NCI-H2196 treated with DMSO at 0.1 percent for 48 hours (cell line): ENCODE data around the gene CD74.

Source experiments
- DNase-seq: peaks from one replicate; lab custom pipeline; 2025; ENCODE audit not compliant: unreplicated experiment; lab: John Stamatoyannopoulos, UW

The CD74 gene

DNA sequence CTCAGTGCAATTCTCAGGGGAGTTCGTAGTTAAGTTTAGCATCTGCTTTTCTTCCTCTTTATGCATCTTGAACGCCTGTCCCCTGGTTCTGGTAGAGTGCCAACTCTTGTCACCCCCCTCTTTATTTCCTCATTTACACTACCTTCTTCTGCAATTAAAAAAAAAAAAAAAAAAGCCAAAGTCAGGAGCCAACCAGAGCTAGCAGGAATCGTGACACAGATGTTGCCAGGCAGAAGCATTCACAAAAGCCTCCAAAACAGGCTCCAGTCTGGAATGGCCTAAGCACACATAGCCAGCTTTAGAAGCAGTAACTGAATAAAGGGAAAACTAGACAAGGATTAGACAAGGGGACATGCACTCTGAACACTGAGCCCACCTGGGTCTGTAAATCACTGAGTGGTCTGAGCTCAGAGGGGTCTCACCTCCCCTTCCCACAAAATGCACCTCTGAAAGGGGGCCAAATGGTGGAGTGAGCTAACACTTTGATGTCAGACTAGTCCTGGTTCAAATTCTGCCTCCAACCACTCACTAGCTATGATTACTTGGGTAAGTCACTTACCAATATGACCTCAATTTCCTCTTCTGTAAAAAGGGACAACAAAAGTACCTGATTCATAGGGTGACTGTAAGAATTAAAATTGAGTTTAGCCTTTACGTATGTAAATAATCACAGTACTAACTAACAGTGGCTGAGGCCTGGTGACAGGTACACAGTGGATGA, 2.0 kb downstream of the CD74 start:
- peak; percentile 67 for DNase-seq

DNA sequence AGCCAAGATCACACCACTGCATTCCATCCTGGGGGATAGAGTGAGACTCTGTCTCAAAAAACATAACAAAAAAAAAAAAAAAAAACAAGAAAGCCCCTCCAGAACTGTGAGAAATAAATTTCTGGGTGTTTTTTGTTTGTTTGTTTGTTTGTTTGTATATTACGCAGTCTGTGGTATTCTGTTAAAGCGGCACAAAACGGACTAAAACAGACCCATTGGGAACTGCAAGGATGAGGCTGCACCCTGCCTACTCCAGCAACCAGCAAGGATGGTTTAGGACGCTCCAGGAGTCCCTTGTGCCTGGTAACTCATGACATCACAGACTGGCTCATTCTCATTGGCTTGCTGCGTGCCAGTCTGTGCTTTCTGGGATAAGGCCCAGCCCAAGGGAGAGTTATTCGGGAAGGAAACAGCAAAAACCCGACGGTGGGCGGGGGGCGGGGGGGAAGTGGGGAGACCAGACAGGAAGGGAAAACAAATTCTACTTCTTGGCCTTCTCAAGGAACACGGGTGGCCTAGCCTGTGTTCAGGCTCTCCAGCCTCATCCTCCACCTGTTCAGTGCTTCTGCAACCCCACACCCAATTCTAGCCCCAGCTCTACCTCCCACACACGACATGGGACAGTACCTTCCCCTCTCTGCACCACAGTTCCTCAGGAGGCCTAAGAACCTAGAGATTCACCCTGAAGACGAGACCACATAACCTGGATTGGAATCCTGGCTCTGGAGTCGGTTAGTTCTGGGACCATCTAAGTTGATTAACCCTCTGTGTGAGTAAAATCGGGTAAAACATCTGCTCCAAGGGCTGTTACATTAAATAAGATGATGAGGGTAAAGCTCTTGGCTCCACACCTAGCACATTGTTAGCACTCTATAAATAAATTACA, 2.8 kb downstream of the CD74 start:
- peak; percentile 76 for DNase-seq

GRCh38 chr5:150408231-150408943, 4.3 kb downstream of the CD74 start:
- no peak for DNase-seq

GRCh38 chr5:150407096-150407720, 5.5 kb downstream of the CD74 start:
- DNase-seq: no peak

DNA sequence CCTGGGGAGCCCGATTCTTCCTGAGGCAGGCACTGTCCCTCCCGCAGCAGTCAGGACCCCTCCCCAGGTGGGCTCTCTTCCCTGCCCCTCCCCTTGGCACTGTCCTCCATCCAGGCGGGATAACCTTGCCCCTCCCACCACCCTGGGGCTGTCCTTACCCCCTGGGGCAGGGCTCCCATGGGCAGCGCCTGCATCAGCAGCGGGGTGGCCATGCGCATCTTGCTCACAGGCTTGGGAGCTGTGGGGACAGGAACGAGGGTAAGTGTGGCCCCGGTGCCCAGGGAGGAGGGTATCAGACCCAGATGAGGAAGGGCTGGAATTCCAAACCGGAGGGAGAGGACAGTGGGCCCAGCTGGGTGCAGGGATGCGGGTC, 6.0 kb downstream of the CD74 start:
- DNase-seq: no peak

DNA sequence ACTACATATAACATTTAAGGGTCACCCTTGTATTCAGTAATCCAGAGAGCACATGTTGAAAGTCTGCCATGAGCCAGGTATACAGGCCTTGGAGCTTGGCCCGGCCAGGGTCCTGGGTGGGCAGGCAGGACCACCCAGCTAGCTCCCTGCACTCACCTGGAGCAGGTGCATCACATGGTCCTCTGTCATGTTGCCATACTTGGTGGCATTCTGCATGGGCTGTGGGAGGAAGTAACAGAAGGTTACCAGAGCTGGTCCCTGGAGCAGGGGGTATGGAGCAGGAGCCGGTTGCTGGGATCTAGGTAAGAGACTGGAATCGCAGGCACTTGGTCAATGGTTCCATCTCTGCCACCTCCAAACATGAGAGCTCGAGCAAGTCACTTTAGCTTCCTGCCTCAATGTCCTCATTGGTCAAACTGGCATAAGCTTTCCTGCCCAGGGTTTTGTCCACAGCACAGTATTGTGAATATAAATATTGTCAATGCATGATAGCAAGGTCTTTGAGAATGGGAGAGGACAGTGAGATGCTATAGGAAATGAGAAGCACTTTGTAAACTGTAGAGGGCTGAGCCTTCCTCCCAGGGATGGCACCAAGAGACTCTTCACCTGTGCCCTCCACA, 6.5 kb downstream of the CD74 start:
- no peak for DNase-seq

DNA sequence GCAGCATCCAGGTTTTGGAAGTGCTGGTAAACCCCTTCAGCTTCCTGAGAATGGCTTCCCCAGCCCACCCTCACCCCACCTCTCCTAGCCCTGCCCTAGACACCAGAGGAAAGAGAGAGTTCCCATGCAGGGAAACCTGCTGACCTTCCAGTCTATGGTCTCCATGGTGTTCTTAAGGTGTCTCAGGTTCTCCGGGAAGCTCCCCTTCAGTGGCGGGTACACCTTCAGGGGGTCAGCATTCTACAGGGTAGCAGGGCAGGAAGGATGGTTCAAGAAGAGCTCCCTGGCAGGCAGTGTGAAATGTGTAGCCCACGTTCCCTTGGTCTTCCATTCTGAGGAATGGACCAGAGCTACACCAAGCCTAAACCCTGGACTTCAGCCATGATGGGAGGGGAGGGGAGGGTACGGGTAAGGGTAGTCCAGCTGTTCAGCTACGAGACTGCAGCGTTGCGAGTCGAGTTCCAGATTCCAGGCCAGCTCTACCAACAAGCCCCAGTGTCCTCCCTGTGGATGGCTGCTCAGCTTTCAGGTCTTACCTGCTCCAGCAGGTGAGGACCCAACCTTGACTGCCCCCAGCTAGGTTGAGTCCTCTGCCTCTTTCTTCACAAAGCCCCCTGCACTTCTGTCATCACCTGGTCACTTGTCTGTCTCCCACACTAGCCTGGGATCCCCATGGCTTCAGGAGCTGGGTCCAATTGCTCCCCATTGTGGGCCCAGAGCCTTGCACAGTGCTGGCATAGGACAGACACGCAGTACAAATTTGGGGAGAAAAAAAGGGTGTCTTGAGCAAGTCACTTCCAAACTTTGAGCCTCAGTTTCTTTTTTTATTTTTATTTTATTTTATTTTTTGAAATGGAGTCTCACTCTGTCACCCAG, 7.5 kb downstream of the CD74 start:
- DNase-seq: no peak

- DNase-seq: no peak
These were observed 8.2 kb downstream of the CD74 start for GRCh38 chr5:150404535-150404934.

DNA sequence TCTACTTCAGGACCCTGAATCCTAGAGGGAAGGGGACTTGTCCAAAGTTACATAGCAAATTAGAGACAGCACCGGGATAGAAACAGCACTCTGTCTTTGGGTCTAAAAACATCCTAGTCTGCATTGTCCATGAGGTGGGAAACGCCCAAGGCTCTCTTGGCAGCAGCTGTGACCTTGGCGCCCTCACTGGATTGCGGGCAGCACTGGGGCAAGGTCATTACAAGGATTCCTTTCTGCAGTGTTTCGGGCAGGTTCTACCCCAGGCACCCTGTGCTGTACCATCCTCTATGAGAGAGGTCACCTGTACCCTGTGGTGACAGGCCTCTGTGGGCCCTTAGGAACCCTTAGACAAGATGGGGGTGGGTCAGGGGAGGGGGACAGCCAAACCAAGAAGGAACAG, 8.6 kb downstream of the CD74 start:
- DNase-seq: no peak

GRCh38 chr5:150402901-150403342, 9.8 kb downstream of the CD74 start:
- no peak for DNase-seq

DNA sequence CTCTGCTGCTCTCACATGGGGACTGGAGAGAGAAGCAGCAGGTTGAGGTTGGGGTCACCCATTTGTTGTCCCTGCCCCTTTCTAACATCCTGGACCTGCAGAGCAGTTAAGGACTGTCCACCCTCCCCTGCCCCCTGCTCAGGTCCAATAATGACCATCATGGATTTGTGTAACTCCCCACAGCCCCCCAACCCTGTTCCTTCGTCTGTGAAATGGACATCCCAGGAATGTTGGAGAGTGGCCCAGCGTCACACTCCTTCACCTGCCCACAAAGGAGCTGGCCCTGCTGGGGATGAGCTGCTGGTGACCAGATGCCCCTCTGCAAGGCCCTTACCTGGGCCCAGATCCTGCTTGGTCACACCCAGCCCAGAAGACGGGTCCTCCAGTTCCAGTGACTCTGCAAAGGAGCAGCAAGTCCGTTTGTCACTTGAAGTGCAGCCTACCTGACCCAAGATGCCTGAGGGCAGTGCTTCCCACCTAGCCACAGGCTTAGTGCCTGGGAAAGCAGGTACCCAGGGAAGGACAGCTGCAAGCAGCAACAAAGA, 10.4 kb downstream of the CD74 start:
- DNase-seq: no peak

DNA sequence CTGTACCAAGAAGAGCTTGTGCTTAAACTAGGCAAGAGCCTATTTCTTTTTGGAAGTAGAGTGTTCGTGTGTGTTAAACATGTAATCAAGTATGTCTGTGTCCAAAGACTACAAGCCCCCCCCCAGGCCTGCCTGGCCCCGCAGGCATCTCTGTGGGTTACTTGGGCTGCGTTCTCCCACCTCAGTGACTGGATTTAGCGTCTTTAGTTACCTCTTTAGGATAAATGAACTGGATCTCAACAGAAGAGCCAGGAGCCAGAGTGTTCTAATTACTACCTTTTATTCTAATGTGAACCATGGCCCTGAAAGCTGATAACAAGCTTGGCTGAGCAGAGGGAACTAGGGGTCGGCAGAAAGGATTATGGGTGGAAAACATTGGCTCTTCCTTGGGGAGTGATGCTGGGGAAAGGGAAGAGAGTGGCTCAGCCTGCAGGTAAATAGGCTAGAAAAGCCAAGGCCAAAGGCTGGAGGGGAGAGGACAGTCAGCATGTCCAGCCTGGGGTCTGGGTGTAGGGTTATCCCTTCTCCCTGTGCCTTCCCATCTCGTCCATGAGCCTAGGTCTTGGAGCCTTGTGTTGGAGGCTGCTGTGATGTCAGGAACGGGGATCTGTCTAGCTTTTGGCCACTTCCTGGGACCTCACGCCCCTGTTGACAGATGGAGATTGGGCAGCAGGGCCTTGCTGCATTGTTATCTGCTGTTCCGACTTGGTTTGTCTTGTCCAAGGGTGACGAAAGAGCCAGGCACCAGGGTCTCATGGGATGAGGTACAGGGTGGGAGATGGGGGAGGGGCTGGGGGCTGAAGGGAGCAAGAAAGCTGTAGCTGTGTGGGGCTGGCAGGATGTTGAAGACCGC, 11.1 kb downstream of the CD74 start:
- no peak for DNase-seq

- DNase-seq: no peak
These were observed 11.7 kb downstream of the CD74 start for GRCh38 chr5:150401076-150401375.

GRCh38 chr5:150400316-150401075, 12.2 kb downstream of the CD74 start:
- no peak for DNase-seq

GRCh38 chr5:150399524-150400211, 13.0 kb downstream of the CD74 start:
- no peak for DNase-seq

GRCh38 chr5:150398722-150399523, 13.8 kb downstream of the CD74 start:
- DNase-seq: no peak
